Neural progenitor cell (in vitro differentiated cells): ENCODE measurements around the gene CELA1.

ENCODE experiments used
- CTCF ChIP-seq: fragments of 200-600 bp; sonication (generic); IDR thresholded peaks from 2 replicates; pipeline ENCODE4 v1.5.1; 2017; ENCODE audit warnings: antibody characterized with exemption, mild to moderate bottlenecking
- EZH2 ChIP-seq: fragments of 200-600 bp; sonication (generic); IDR thresholded peaks from 2 replicates; pipeline ENCODE4 v1.6.1; 2017; ENCODE audit warnings: antibody characterized with exemption, mild to moderate bottlenecking, moderate library complexity
- EZH2phosphoT487 ChIP-seq: fragments of 200-600 bp; sonication (generic); IDR thresholded peaks from 2 replicates; pipeline ENCODE4 v1.6.1; 2017; ENCODE audit warnings: antibody characterized with exemption

- no peak for TF ChIP-seq CTCF
- TF ChIP-seq EZH2, result no peak
- TF ChIP-seq EZH2phosphoT487, result no peak
Measured at GRCh38 chr12:51360315-51360714, 13.8 kb upstream of the CELA1 start.
